GM12864 (cell line): ENCODE data around the gene RRAGB.

Experiments
- DNase-seq: peaks from one replicate; pipeline ENCODE4 v3.0.0-alpha.2; 2011; ENCODE audit warnings: low read depth
- H3K4me3 ChIP-seq: 2 replicates; pipeline ENCODE4 v1.5.1; 2011; ENCODE audit warnings: mild to moderate bottlenecking, low read depth, low read length, control low read depth
- TF ChIP-seq, protein P1 (sequence below): IDR thresholded peaks from 2 replicates; pipeline ENCODE4 v1.5.1; 2011; ENCODE audit warnings: low read depth, mild to moderate bottlenecking, moderate library complexity, low read length, control low read depth, inconsistent platforms; ENCODE audit errors: missing control alignments

RRAGB gene

DNA sequence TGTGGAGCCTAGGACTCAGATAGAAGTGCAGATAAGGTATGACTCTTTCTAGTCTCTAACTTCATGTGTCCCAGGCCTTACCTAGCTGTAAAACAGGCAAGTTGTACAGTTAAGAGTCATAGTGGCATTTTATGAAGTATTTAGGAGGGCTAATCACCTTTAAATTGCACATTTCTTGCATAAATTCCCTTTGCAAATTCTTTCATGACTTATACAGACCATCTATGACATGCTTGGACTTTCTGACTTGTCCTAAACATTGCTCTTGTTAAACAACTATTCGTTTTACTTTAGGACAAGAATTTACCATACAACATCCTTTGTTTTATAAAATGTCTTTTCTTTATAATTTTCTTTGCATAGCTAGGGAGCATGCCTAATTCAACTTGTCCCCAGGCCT is 7.8 kb upstream of the RRAGB start:
- DNase-seq: no peak
- no peak overlapping the region for H3K4me3 ChIP-seq
- TF ChIP-seq, protein P1, sequence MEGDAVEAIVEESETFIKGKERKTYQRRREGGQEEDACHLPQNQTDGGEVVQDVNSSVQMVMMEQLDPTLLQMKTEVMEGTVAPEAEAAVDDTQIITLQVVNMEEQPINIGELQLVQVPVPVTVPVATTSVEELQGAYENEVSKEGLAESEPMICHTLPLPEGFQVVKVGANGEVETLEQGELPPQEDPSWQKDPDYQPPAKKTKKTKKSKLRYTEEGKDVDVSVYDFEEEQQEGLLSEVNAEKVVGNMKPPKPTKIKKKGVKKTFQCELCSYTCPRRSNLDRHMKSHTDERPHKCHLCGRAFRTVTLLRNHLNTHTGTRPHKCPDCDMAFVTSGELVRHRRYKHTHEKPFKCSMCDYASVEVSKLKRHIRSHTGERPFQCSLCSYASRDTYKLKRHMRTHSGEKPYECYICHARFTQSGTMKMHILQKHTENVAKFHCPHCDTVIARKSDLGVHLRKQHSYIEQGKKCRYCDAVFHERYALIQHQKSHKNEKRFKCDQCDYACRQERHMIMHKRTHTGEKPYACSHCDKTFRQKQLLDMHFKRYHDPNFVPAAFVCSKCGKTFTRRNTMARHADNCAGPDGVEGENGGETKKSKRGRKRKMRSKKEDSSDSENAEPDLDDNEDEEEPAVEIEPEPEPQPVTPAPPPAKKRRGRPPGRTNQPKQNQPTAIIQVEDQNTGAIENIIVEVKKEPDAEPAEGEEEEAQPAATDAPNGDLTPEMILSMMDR: no peak

DNA sequence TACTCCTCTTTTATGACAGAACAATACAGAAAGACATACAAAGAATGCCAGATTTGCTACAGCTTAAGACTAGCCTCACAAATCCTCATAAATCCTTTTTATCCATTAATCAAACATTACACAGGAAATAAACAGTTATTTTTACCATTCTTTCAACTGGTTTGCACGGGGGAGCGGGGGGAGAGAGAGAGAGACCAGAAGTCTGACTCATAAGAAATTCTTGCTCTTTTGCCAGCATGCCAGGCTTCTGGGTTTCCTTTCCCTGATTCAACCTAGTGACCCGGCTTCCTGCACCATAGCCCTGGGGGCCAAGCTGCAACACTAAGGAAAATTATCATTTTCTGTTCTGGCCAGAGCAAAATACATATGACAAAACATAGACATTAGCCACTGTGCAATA is 6.8 kb upstream of the RRAGB start:
- no peak for DNase-seq
- TF ChIP-seq, protein P1: no peak
- no peak overlapping the region for H3K4me3 ChIP-seq

DNA sequence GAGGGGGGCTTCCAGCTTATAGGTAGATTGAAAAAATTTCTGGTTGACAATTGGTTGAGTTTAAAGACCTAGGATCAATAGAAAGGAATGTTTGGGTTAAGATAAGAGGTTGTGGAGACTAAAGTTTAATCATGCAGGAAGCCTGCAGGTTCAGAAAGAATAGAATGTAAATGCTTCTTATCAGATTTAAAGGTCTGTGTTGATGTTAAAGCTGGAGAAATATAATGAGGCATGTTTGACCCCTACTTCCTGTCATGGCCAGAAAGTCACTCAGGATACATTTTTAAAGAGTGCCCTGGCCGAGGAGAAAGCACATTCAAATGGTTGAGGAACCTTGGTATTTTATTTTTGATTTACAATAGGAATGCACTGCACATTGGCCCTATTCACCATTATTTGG is 3.9 kb upstream of the RRAGB start:
- DNase-seq: no peak
- TF ChIP-seq, protein P1: no peak
- no peak overlapping the region for H3K4me3 ChIP-seq

DNA sequence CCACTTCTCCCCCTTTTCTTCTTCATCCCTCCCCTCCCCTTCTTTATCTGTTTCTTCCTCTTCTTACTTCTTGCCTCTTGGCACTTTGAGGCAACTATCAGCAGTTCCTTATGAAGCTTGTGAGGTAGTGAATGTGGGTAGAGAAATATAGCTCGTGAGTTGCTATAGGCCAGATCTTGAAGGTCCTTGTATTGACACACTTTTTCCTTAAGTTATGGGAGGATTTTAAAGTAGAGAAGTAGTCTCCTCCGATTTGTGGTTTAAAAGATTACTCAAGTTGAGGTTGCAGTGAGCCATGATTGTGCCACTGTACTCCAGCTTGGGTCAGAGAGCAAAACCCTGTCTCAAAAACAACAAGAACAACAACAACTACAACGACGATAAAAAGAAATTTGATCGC is 3.4 kb upstream of the RRAGB start:
- no peak overlapping the region for H3K4me3 ChIP-seq
- TF ChIP-seq, protein P1: no peak
- DNase-seq: no peak

DNA sequence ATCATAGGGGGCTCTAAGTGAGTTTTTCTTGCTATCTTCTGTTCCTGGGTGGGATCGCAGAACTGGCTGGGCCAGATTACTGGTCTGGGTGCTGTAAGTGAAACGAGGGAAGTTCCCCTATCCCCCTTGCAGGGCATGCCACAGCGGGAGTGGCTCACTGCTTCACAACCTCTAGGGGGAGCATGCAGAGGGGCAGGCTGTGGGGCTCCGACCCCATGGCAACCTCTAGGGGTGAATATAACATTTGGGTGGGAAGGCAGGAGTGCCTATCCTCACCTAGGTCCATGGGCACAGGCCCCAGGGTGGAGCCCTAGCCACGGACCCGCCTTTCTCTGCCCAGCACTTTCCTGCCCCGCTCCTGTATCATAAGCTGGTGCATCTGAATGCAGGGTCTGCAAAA is 1.7 kb upstream of the RRAGB start:
- DNase-seq: no peak
- TF ChIP-seq, protein P1: peak; percentile 40
- no peak overlapping the region for H3K4me3 ChIP-seq

DNA sequence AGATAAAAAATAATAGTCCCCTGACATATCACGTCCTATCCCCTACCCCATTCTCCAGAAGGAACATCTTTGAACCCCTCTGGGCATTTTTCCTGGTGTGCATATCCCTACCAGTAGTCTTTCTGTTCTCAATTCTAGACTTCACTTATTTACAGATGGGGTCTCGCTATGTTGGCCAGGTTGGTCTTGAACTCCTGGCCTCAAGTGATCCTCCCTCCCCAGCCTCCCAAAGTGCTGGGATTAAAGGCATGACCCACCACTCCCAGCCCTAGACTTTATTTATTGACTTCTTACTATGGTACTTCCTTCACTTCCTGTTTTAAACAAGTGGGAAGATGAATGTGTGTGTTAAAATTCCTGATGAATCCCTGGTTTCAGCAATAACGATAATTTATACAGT is 612 bp upstream of the RRAGB start:
- H3K4me3 ChIP-seq: peak overlapping the region; percentile 19; the same call in 1 of the 2 replicates
- TF ChIP-seq, protein P1: no peak
- no peak for DNase-seq

DNA sequence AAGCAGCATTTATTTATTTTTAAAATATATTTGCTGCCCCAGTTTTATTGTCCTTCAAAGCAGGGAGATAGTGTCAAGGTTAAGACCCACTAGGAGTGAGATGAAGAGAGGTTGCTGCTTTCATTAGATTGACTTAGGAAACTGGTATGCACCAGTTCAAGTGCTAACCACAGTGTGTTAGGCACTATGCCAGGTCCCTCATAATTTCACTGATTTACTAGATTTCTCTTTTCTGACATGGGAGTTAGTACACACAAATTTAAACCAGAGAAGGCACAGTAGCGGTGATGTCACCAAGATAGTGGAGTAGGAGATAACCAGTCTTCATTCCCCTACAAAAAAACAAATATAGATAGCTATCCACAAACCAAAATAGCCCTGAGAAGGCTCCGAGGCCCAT is 14.3 kb downstream of the RRAGB start:
- DNase-seq: no peak
- TF ChIP-seq, protein P1: no peak
- no peak overlapping the region for H3K4me3 ChIP-seq
